D721Med (cell line): ENCODE data around the gene ZNF708.
"Not testable (repeated sequence)": the region's sequence is repeated elsewhere in the genome, so short reads cannot be mapped to it uniquely, and the experiment has no call there.

Experiments
- DNase-seq: peaks from one replicate; pipeline ENCODE4 v3.0.0; 2011; ENCODE audit warnings: low spot score; ENCODE audit not compliant: insufficient read length
- FAIRE-seq: peaks from 2 replicates; lab custom pipeline; 2011; peaks lifted over from hg19 to GRCh38; lab: Jason Lieb, UNC
- TF ChIP-seq, protein P1 (sequence below): IDR thresholded peaks from 2 replicates; pipeline ENCODE4 v1.5.1; 2012; ENCODE audit warnings: mild to moderate bottlenecking, control low read depth; ENCODE audit not compliant: insufficient read depth; ENCODE audit errors: missing control alignments

Gene ZNF708

DNA sequence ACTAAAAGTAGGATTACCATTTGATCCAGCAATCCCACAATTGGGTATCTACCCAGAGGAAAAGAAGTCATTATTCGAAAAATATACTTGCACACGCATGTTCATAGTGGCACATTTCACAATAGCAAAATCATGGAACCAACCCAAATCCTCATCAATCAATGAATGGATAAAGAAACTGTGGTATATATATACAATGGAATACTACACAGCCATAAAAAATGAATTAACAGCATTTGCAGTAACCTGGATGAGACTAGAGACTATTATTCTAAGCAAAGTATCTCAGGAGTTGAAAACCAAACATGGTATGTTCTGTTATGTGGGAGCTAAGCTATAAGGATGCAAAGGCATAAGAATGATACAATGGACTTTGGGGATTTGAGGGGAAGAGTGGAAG is 3.0 kb downstream of the ZNF708 start:
- TF ChIP-seq, protein P1, sequence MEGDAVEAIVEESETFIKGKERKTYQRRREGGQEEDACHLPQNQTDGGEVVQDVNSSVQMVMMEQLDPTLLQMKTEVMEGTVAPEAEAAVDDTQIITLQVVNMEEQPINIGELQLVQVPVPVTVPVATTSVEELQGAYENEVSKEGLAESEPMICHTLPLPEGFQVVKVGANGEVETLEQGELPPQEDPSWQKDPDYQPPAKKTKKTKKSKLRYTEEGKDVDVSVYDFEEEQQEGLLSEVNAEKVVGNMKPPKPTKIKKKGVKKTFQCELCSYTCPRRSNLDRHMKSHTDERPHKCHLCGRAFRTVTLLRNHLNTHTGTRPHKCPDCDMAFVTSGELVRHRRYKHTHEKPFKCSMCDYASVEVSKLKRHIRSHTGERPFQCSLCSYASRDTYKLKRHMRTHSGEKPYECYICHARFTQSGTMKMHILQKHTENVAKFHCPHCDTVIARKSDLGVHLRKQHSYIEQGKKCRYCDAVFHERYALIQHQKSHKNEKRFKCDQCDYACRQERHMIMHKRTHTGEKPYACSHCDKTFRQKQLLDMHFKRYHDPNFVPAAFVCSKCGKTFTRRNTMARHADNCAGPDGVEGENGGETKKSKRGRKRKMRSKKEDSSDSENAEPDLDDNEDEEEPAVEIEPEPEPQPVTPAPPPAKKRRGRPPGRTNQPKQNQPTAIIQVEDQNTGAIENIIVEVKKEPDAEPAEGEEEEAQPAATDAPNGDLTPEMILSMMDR = no peak
- FAIRE-seq (no peak), DNase-seq (no peak)

DNA sequence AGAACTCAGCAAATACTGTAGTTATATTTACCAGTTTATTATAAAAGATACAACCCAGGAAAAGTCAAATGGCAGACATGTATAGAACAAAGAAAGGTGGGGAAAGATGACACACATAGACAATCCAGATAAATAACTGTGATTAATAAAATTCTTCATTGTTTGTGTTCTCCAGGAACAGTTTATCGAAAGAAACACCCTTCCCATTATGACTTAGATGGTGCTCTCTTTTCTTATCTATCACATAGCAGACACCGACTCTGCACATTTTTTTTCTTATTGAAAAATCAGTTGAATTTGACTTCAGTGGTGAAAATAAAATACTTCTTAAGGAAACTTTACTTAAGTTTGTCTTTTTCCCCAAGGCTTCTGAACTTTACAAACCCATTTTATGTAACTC is 6.2 kb downstream of the ZNF708 start:
- DNase-seq (no peak), FAIRE-seq (no peak)
- TF ChIP-seq, protein P1 = no peak

DNA sequence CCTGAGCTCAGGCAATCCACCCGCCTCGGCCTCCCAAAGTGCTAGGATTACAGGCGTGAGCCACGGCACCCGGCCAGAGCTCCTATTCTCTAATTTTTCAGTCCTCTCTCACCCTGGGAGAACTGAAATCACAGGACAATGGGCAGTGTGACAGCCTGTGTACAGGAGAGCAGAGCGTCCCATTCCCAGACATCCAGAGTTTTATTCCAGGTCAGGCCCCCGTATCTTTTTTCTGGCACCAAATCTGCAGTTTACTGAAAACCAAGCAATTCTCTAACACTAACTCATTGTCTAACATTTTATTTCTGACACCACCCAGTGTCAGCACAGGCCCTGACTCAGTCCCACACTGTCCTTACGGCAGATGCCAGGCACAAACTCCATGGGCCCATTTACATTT is 6.7 kb downstream of the ZNF708 start:
- FAIRE-seq (no peak), DNase-seq (no peak)
- TF ChIP-seq, protein P1 = no peak

DNA sequence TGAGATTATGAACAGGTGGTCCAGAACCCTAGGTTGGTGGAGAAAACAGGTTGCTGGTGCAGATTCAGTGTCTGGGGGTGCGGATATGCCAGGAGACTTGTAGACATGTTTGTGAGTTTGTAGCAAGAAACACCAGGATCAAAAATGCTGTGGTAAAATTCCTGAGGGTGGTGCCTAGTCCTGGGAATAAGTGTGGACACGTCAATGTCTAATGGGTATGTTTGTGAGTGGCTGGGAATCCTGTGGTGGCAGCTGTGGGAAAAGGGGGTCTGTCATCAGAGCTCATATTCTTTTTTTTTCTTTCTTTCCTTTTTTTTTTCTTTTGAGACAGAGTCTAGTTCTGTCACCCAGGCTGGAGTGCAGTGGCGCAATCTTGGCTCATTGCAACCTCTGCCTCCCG is 7.2 kb downstream of the ZNF708 start:
- FAIRE-seq (no peak), DNase-seq (no peak)
- TF ChIP-seq, protein P1 = no peak

DNA sequence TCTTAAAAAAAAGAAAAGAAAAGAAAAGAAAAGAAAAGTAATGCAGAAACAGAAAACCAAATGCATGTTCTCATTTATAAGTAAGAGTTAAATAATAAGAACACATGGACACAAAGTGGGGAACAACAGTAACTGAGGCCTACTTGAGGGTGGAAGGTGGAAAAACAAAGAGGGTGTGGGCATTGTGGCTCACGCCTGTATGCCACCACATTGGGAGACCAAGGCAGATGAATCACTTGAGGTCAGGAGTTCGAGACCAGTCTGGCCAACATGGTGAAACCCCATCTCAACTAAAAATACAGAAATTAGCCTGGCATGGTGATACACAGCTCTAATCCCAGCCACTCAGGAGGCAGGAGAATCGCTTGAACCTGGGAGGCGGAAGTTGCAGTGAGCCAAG is 8.1 kb downstream of the ZNF708 start:
- TF ChIP-seq, protein P1 = no peak
- FAIRE-seq (no peak), DNase-seq (no peak)

DNA sequence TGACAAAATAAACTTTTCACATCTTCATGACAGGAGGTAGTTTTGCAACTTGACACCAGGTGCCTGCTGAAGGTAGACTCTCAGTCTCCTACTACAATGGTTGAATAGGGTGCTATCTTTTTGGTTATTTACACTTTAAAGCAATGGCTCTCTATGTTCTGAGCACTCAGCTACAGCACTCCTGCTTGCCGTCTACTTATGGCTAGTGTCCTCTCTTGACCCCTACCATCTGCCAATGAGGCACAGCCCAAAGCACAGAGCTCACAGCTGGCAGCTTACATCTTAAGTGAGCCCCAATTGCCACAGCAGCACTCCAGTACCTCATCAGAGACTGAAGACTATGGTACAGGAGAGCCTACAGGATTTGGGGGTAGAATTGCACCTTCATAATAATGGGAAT is 11.4 kb downstream of the ZNF708 start:
- DNase-seq (no peak), FAIRE-seq (no peak)
- TF ChIP-seq, protein P1 = no peak

DNA sequence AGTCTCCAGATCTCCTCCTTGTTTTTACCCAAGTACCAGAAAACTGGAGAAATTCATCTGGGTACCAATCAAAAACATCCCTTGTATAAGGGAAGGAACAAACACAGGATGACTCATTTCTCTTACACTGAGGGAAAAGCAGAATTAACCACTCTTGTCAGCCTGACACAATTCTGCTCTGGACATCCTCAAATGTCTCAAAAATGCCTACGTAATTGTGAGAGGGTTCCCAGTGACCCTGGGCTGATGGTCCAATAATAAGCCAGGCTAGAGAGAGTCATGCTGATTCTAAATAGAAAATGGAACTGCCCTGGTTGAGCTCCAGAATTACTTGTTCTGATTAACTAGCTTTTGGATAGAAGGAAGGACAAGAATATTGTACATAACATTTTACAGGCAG is 14.5 kb downstream of the ZNF708 start:
- FAIRE-seq = no peak

DNA sequence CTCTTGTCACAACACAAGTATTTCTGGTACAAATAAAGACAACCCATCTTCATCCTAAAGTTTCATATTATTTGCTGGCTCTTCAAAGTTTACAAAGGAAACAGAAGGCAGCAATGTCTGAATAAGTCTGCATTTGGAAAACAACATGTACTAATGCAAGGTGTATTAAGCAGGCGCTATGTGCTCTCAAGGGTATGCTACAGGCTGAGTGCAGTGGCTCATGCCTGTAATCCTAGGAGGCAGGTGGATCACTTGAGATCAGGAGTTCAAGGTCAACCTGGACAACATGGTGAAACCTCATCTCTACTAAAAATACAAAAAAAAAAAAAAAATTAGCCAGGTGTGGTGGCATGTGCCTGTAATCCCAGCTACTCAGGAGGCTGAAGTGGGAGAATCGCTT is 16.4 kb downstream of the ZNF708 start:
- DNase-seq, FAIRE-seq: not testable (repeated sequence)

More for the DNA sequence above, 14.5 kb downstream of the ZNF708 start:
- TF ChIP-seq, protein P1 = no peak
- DNase-seq = no peak
